HG02943 (cell line): ENCODE measurements around the gene GHDC.
"Not testable (repeated sequence)": the region's sequence is repeated elsewhere in the genome, so short reads cannot be mapped to it uniquely, and the experiment has no call there.

Source experiments
- ATAC-seq: cut with Tn5 transposase; IDR thresholded peaks from one replicate; pipeline ENCODE4 v1.9.1; 2021; ENCODE audit warnings: mild to moderate bottlenecking, low read depth, moderate library complexity; ENCODE audit not compliant: unreplicated experiment

Gene GHDC

GRCh38 chr17:42206153-42206612, 11.9 kb upstream of the GHDC start:
- not testable (repeated sequence) for ATAC-seq

GRCh38 chr17:42203354-42203753, 9.1 kb upstream of the GHDC start:
- no peak for ATAC-seq

GRCh38 chr17:42202696-42203095, 8.4 kb upstream of the GHDC start:
- no peak for ATAC-seq

GRCh38 chr17:42202159-42202558, 7.9 kb upstream of the GHDC start:
- no peak for ATAC-seq

GRCh38 chr17:42201458-42201772, 7.1 kb upstream of the GHDC start:
- ATAC-seq: no peak

GRCh38 chr17:42200706-42201457, 6.6 kb upstream of the GHDC start:
- ATAC-seq: no peak

- ATAC-seq: no peak
These were observed 5.2 kb upstream of the GHDC start for GRCh38 chr17:42199416-42200011.

- no peak for ATAC-seq
These were observed 4.6 kb upstream of the GHDC start for GRCh38 chr17:42198897-42199296.

GRCh38 chr17:42197564-42198156, 3.4 kb upstream of the GHDC start:
- ATAC-seq: no peak

GRCh38 chr17:42193216-42193968, 902 bp downstream of the GHDC start:
- ATAC-seq: no peak

GRCh38 chr17:42192189-42193126, 1.8 kb downstream of the GHDC start:
- ATAC-seq: no peak

GRCh38 chr17:42191275-42191608, 3.1 kb downstream of the GHDC start:
- ATAC-seq: no peak

- ATAC-seq: no peak
These were observed 3.6 kb downstream of the GHDC start for GRCh38 chr17:42190491-42191274.

- no peak for ATAC-seq
These were observed 4.7 kb downstream of the GHDC start for GRCh38 chr17:42189651-42189965.

- ATAC-seq: no peak
These were observed 5.3 kb downstream of the GHDC start for GRCh38 chr17:42188749-42189650.

GRCh38 chr17:42187833-42188232, 6.5 kb downstream of the GHDC start:
- no peak for ATAC-seq

GRCh38 chr17:42186191-42186590, 8.1 kb downstream of the GHDC start:
- not testable (repeated sequence) for ATAC-seq

GRCh38 chr17:42185621-42185930, 8.7 kb downstream of the GHDC start:
- no peak for ATAC-seq
